Fibroblast of lung (primary cell): Measurements from ENCODE around the gene SLC25A20.

Experiments used
- CTCF ChIP-seq, 2 donors: IDR thresholded peaks in 1 of 2; conservative IDR thresholded peaks in 1 of 2; 1 replicate in 1 of 2; 2 replicates in 1 of 2; pipeline ENCODE4 v1.5.1; 2011 to 2012; ENCODE audit warnings: low read length in 2 of 2, control low read depth in 1 of 2, inconsistent platforms in 1 of 2, low read depth in 1 of 2, mild to moderate bottlenecking in 1 of 2
- EZH2 ChIP-seq: IDR thresholded peaks from 2 replicates; pipeline ENCODE4 v1.5.1; 2012; ENCODE audit warnings: low read length, control low read depth, mild to moderate bottlenecking; ENCODE audit errors: missing control alignments

- TF ChIP-seq CTCF (conservative IDR thresholded peaks at IDR 0.05 in 1 of 2, IDR thresholded peaks at IDR 0.05 in 1 of 2; ENCODE audit: low read depth in 1 of 2, low read length in 2 of 2) = peak in 1 of 2 donors; percentile 9
- TF ChIP-seq EZH2 = no peak
These were observed at the start of gene SLC25A20 for GRCh38 chr3:48898383-48899234.
